22Rv1 (cell line): ENCODE results near the gene OTUD7B.

Source experiments
- ZFX ChIP-seq: fragments of 450-650 bp; IDR thresholded peaks from 2 replicates; pipeline ENCODE4 v1.6.1; 2017; ENCODE audit warnings: antibody characterized with exemption, borderline replicate concordance
- TF ChIP-seq, protein P1 (sequence below): fragments of 450-650 bp; IDR thresholded peaks from 2 replicates; pipeline ENCODE4 v1.5.1; 2017; ENCODE audit warnings: mild to moderate bottlenecking

DNA sequence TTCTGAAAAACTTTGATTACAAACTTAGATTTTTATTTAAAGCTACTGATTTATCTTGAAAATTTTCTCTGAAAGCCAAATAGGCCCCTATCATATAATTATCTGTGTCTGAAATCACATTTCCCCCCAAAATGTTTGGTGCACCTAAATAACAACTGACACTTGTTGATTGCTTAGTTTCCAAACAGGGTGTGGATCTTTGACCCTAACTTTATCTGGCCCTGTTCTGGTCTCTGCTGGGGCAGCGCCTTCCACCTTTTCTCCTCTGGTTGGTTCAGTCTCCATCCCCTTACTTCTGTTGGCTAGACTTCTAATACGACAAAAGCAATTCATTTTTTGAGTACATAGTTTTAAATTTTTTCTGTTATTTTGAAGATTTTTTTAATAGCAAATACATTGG is 10.2 kb upstream of the OTUD7B start:
- TF ChIP-seq, protein P1, sequence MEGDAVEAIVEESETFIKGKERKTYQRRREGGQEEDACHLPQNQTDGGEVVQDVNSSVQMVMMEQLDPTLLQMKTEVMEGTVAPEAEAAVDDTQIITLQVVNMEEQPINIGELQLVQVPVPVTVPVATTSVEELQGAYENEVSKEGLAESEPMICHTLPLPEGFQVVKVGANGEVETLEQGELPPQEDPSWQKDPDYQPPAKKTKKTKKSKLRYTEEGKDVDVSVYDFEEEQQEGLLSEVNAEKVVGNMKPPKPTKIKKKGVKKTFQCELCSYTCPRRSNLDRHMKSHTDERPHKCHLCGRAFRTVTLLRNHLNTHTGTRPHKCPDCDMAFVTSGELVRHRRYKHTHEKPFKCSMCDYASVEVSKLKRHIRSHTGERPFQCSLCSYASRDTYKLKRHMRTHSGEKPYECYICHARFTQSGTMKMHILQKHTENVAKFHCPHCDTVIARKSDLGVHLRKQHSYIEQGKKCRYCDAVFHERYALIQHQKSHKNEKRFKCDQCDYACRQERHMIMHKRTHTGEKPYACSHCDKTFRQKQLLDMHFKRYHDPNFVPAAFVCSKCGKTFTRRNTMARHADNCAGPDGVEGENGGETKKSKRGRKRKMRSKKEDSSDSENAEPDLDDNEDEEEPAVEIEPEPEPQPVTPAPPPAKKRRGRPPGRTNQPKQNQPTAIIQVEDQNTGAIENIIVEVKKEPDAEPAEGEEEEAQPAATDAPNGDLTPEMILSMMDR: no peak
- no peak for TF ChIP-seq ZFX
